ENCODE measurements around the gene TGIF2LY. TPM values are rescaled to one million over a fixed set of nuclear protein-coding genes. Genes with fewer than 3 reads are reported as not detected.
"Not testable (repeated sequence)": the region's sequence is repeated elsewhere in the genome, so short reads cannot be mapped to it uniquely, and the experiment has no call there.

Gene TGIF2LY
- total RNA-seq: not detected

DNA sequence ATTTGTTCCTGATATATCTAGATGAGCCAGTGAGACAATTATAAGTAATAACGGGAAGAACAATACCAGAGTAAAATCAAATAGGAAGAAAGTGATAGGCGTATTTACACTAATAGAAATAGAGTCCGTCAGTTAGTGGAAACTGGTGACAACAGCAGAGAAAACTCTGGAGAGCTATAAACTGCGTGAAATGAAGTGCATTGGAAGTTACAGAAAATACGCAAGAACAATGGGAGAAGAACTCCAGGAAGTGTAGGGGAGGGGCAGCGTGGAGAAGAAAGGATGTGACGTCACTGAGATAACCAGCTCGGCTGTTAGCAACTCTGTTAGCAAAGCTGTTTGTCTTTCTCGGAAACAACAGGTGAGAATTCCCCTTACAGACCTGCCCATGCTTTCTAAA lies at the start of gene TGIF2LY:
Gene TGIF2LY, plus strand, starts transcription at position 301 of the 400 bp plus-strand sequence. CDS start 178 bp downstream, outside the sequence.
- H3K4me1 ChIP-seq; DNase-seq; H3K36me3 ChIP-seq; H3K4me3 ChIP-seq; H3K9me3 ChIP-seq; H3K27ac ChIP-seq; intact Hi-C loops (cut with DNase I; ENCODE audit: low total_unique reads); H3K27me3 ChIP-seq: not testable (repeated sequence)

Small RNAs within 50 kb of the gene (small RNA-seq; reads per million reads assigned to genes)
- not detected for gene PRRC2CP1

Data from uterus (tissue), 4 donors.